ENCODE measurements around the gene TRIM72.
"Not testable (repeated sequence)": the region's sequence is repeated elsewhere in the genome, so short reads cannot be mapped to it uniquely, and the experiment has no call there.

The TRIM72 gene

DNA sequence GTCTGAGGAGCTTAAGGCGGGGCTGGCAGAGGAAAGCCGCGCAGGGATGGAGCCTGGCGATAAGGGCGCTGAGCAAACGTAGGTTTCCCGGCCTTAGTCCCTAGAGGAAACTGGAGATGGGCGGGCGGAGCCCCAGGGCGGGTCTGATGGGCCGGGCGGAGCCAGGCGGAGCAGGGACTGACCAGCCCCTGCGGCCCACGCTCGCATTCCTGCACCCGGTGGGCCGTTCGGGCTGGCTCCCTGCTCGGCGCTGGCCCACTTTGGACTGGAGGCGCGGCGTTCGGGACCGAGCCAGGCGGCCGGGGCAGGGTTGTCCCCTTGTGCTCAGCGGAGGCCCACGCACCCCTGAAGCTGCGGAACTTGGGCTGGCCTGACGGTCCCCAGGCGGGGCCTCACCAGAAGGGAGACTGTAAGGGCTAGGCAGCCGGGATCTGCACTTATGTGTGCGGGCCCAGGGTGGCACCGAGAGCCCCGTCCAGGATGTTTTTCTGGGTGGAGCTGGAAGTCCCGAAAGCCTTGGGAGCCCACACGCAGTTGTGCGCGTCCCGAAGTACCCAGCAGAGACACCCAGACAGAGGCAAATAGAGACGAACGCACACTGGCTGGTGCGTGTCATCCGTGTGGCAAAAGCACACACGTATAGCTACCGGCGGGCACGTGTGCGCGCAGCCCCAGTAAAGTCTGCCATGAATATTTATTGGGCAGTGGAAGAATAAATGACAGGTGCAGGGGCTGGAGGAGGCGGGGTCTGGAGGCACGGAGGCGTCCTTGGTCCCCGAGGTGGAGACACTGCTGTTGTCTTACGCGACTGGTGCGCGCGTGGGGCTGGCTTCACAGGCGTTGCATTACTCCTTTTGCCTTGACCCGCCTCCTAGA, 1.6 kb downstream of the TRIM72 start:
- peak; percentile 96 for DNase-seq (ENCODE audit: low spot score)

DNA sequence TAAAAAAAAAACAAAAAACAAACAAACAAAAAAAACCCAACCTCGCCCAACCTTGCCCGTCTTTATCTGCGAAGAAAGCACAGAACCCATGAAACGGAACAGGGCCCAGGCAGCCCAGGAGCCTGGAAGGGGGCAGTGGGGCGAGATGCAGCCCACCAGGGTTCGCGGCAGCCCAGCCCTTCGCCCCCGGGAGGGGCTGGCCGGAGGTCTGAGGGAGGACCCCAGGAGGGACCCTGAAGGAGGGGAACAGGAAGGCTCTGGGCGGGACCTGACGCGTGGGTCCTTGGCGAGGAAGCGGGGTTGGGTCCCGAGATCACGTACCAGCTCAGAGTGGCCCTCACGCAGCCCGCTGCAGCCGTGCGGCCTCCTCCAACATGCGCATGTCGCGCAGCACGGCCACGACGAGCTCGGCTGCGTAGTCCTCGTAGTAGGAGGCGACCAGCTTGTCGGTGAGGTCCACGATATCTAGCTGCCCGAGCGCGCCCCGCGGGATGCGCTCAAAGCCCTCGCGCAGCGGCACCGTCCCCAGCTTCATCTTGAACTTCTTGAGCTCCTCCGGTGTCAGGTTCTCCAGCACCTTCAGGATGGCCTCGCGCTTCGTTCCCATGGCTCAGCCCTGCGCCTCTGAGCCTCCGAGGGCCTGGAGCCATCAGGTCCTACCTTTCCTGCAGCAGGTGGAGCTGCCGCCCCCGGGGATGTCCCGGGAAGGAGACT, 2.7 kb downstream of the TRIM72 start, which contains the start of gene PYDC1:
Gene PYDC1 (minus strand): TSS at position 714 of the 714 bp plus-strand sequence. CDS start 107 bp downstream, at position 607.
- peak; percentile 17 for DNase-seq (ENCODE audit: low spot score)

DNA sequence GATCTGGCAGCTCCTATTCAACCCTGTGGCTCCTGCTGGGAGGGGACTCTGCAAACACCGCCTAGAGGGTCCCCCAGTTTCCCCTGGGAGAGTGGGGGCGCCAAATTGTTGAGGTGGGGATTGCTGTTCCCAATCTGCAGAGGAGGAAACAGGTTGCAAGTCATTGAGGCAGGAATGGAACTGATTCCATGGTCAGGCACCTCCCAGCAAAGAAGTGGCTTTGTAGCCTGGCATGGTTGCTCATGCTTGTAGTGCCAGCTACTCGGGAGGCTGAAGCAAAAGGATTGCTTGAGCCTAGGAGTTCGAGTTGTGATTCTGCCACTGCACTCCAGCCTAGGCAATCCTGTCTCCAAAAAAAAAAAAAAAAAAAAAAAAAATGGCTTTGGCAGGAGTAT, 3.2 kb downstream of the TRIM72 start:
- peak; percentile 2 for DNase-seq (ENCODE audit: low spot score)

DNA sequence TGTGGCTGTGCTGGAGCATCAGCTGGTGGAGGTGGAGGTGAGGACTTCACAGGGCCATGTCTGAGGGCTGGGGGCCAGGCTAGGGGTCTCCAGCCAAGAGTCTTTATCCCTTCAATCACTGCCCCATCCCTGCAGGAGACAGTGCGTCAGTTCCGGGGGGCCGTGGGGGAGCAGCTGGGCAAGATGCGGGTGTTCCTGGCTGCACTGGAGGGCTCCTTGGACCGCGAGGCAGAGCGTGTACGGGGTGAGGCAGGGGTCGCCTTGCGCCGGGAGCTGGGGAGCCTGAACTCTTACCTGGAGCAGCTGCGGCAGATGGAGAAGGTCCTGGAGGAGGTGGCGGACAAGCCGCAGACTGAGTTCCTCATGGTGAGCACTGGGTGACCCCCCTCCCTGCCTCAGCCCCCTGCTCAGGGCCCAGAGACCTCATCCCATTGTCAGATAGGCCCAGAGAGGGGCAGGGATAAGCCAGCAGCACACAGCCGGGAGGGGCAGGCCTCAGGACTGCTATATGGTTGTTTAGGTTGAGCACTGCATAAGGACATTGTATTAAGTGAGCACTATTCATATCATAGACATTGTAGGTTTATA, 5.3 kb downstream of the TRIM72 start:
- peak; percentile 2 for DNase-seq (ENCODE audit: low spot score)

DNA sequence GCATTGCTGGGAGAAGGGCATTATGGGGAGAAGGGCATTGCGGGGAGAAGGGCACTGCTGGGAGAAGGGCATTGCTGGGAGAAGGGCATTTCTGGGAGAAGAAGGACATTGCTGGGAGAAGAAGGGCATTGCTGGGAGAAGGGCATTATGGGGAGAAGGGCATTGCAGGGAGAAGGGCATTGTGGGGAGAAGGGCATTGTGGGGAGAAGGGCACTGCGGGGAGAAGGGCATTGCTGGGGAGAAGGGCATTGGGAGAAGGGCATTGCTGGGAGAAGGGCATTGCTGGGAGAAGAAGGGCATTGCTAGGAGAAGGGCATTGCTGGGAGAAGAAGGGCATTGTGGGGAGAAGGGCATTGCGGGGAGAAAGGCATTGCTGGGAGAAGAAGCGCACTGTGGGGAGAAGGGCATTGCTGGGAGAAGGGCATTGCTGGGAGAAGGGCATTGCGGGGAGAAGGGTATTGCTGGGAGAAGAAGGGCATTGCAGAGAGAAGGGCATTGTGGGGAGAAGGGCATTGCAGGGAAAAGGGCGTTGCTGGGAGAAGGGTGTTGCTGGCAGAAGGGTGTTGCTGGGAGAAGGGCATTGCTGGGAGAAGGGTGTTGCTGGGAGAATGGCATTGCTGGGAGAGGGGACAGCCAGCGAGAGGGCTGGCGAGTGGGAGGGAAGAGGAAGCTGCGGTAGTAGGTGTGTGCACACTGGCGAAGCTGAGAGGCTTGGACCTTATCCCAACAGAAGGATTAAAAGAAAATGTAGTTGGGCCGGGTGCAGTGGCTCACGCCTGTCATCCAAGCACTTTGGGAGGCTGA, 7.6 kb downstream of the TRIM72 start:
- DNase-seq (ENCODE audit: low spot score), result peak; percentile 1

DNA sequence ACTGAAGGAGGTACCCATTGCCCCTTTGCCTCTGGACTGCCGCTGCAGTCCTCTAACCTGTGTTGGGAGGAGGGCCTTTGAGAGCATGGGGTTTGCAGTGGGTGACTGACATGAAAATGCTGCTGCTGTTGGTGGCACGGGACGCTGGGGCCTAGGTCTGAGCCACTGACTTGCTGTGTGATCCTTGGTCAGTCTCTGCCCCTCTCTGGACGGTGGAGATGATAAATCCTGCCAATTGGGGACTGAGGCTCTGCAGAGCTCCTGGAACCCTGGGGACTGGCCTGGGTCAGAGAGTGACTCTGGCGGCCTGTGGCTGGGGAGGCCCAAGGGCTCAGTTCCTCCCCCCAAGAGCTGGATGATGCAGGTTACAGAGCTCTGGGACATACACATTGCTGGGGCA, 9.1 kb downstream of the TRIM72 start:
- DNase-seq (ENCODE audit: low spot score), result peak; percentile 2

DNA sequence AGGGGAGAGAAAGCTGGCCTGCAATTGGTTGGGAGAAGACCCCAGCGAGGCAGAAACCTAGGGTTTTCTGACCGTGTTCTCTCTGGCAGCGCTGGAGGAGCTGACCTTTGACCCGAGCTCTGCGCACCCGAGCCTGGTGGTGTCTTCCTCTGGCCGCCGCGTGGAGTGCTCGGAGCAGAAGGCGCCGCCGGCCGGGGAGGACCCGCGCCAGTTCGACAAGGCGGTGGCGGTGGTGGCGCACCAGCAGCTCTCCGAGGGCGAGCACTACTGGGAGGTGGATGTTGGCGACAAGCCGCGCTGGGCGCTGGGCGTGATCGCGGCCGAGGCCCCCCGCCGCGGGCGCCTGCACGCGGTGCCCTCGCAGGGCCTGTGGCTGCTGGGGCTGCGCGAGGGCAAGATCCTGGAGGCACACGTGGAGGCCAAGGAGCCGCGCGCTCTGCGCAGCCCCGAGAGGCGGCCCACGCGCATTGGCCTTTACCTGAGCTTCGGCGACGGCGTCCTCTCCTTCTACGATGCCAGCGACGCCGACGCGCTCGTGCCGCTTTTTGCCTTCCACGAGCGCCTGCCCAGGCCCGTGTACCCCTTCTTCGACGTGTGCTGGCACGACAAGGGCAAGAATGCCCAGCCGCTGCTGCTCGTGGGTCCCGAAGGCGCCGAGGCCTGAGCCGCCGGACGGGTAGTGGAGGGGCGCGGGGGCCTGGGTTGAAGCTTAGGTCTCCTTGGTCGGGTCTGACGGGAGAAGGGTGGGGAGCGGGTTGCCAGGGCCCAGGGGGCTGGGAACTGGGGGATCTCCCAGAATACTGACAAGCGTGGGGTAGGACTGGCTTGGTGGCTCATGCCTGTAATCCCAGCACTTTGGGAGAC, 10.4 kb downstream of the TRIM72 start:
- peak; percentile 3 for DNase-seq (ENCODE audit: low spot score)

DNA sequence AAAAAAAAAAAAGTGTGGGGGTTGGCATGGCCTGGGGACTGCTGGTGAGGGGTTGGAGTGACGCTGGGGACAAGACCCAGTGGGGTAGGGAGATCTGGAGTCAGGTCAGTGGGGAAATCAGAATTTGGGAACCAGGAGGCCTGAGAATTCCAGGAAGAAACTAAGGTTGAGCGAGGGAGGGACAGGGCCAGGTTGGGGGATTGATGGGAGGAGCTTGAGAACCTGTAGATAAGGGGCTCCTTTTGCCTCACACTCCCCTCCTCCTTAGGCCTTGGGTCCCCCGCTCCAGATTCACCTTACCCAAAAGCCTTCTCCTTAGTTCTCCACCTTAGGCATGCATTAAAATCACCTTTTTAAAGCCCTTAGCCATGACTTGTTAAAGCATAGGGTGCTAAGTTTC, 11.3 kb downstream of the TRIM72 start:
- DNase-seq (ENCODE audit: low spot score), result peak; percentile 2

DNA sequence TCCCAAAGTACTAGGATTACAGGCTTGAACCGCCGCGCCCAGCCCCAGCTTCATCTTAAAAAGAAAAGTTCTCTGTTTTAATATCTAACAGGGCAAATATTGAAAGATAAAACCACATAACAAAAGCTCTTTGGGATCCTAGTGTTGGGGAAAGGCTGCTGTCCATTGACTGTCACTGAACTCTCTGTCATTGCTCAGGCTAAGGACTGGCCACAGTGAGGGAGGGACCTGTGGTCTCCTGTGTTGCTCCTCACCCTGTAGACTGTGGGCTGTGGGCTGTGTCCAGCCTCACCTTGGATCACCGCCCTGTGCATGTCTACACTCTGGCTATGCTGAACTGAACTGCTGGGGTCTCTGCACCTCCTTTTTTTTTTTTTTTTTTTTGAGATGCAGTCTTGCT, 14.3 kb downstream of the TRIM72 start:
- no peak for DNase-seq (ENCODE audit: low spot score)

DNA sequence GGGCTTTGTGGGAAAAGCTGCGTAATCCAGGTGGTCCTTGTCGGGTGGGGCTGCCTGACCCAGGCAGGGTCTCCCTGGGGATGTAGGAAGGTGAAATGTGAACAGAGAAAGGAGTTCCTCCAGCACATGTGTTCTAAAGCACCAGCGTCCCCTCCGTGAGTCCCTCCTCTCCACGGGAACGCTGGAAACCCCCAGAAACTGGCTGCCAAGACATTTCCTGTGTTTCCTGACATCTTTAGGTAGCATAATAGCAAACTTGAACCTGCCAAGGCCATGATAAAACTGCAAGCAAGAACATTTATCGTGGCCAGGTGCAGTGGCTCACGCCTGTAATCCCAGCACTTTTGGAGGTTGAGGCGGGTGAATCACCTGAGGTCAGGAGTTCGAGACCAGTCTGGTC, 15.6 kb downstream of the TRIM72 start:
- no peak for DNase-seq (ENCODE audit: low spot score)

DNA sequence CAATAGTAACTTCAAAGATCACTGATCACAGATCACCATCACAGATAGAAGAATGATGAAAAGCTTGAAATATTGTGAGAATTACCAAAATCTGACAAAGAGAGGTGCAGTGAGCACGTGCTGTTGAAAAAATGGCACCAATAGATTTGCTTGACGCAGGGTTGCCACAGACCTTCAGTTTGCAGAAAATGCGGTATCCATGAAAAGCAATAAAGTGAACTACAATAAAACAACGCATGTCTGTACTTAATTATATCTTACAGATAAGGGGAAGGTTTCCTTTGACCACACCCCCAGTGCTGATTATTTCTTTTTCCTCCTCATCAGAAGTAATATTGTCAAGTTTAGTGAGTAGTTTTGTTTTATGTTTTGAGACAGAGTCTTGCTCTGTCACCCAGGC, 24.1 kb downstream of the TRIM72 start:
- no peak for DNase-seq (ENCODE audit: low spot score)

DNA sequence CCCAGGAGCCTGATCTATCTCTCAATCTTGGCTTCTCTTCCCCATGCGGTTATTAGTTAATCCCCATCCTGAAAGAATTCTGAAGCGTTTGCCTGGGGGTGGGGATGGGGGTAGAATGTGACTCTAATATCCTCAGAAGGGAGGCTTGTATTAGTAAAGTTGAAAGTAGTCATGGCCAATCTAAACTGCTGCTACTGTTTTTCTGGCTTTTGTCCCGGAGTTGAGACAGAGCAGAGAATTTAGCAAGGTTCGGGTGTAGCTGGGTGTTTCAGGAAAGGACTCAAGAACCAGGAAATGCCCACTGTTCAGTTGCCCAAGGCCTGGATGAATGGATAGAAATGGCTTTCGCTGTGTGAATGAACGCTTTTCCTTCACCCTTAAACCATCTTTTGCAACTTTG, 28.3 kb downstream of the TRIM72 start:
- DNase-seq (ENCODE audit: low spot score), result no peak

DNA sequence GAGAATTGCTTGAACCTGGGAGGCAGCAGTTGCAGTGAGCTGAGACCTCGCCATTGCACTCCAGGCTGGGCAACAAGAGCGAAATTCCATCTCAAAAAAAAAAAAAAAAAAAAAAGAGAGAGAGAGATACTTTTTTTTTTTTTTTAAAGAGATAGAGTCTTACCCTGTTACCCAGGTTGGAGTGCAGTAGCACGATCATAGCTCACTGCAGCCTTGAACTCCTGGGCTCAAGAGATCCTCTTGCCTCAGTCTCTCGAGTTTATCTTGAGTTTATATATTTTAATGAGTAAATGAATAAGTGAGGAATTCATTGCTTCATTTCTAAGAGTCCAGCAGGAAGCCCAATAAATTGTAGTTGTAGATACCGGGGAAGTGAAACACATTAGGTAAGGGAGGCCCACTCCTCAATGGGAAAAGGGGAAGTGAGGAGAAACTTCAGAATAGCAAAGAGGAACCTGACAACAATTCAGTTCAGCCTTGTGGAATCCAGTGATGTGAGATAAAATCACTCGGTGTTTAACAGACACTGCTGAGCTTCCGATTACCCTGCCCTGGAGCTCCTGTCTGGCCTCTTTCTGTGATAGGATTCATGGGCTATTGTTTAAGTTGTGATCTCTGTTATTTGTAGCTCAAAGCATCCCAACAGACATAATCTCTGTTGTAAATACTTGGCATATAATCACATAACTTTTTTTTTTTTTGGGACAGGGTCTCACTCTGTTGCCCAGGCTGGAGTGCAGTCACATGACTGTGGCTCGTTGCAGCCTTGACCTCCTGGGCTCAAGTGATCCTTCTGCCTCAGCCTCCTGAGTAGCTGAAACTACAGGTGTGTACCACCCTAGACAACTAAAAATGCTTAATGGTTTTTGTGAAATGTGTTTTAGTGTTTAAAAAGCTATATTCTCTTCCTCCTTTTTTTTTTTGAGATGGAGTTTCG, 30.1 kb downstream of the TRIM72 start:
- DNase-seq (ENCODE audit: low spot score), result no peak

DNA sequence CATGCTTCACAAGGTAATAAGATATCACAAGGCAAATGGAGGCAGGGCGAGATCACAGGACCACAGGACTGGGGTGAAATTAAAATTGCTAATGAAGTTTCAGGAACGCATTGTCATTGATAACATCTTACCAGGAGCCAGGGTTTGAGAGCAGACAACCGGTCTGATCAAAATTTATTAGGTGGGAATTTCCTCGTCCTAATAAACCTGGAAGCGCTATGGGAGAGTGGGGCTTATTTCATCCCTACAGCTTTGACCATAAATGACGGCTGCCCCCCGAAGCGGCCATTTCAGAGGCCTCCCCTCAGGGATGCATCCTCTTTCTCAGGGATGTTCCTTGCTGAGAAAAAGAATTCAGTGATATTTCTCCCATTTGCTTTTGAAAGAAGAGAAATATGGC, 31.7 kb downstream of the TRIM72 start:
- not testable (repeated sequence) for DNase-seq (ENCODE audit: low spot score)

DNA sequence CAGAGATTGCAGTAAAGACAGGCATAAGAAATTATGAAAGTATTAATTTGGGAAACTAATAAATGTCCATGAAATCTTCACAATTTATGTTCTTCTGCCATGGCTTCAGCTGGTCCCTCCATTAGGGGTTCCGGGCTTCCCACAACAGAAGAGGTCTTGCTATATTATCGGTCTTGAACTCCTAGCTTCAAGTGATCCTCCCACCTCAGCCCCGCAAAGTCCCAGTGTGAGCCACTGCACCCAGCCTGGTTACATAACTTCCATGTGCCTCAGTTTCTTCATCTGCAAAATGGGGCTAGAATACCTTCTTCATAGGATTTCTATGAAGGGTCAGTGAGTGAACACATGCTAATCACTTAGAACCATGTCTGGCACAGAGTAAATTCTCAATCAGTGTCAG, 32.4 kb downstream of the TRIM72 start:
- no peak for DNase-seq (ENCODE audit: low spot score)

DNA sequence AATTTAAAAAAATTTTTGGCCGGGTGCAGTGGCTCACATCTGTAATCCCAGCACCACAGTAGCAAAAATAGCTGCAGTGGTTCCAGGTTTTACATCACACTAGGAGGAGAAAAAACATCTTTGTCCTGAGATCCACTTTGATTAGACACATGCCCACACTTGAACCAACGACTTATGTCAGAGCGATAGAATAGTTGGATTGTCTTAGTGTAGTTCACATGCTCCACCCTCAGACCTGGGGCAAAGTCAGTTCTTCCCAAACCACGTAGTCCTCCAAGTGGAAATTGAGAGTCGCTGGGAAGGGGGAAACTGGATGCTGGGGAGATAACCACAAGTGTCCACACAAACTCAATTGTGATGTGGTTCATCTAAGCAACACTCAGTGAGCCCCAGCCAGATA, 34.4 kb downstream of the TRIM72 start:
- DNase-seq (ENCODE audit: low spot score), result no peak

DNA sequence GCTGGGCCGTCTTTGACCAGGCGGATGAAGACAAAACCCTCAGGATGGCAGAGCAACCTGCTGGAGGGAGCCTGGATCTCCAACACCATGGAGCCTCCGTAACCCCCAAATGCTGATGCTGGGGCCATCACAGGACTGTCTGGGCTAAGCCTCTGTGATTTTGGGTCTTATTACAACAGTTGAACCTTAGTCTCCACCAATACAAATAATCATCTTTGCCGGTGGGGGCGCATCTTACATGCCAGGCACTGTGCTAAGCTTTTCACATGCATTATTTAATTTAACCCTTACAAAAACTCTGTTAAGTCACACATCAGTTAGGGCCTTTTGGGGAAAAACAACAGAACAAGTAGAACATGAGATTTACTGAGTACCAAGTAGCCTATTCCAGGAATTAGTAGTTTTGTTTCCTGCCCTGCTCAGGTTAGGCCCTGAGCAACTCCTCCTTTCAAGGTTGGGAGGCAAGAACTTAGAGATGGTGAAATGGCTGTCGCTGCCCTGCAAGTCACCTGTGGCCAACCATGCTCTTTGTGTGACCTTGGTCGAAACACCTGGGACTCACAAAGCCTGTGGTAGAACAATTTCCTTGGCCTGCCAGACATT, 37.0 kb downstream of the TRIM72 start:
- DNase-seq (ENCODE audit: low spot score), result no peak

DNA sequence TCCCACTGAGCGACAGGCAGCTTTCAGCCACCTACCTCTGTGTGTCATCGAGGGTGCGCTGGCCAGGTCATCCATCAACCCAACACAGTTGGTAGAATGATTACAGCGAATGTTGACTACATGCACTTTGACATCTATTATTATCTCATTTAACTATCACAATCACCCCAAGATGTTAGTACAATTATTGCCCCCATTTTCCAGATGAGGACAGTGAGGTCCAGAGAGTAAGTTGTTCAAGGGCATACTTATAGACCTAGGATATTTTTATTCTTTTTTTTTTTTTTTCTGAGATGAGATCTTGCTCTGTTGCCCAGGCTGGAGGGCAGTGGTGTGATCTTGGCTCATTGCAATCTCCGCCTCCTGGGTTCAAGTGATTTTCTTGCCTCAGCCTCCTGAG, 37.5 kb downstream of the TRIM72 start:
- DNase-seq (ENCODE audit: low spot score), result no peak

DNA sequence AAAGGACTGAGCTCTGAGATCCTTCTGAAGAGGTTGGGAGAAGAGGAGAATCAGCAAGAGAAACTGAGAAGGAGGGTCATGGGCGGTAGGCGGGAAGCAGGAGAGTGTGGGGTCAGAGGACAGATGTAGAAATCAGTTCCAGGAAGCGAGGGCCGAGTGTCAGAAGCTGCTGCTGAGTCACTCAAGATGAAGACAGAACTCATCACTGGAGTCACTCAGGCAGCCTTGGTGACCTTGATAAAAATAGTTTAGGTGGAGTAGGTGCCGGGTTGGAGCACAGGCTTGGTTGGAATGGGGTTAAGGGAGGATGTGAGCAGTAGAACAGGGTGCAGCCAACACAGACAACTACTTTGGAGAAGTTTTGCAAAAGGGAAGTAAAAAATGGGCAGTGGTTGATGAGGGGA, 39.7 kb downstream of the TRIM72 start:
- DNase-seq (ENCODE audit: low spot score), result no peak

DNA sequence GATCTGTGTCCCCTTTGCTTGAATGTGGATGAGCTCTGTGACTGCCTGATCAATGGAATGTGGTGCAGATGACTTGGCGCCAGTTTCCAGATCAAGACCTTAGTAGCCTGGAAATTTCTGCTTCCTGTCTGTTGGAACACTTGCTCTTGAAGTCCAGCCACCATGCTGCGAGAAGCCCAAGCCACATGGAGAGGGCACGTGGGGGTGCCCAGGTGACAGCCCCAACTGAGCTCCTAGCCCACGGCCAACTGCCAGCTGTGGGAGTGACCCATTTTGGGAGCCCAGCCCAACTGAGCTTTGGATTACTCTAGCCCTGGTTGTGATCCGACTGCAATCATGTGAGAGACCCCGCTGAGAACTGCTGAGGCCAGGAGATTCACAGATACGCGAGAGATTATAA, 42.5 kb downstream of the TRIM72 start:
- no peak for DNase-seq (ENCODE audit: low spot score)
